ENCODE data around the gene ADGRL2. TPM values are rescaled to one million over a fixed set of nuclear protein-coding genes. Genes with fewer than 3 reads are reported as not detected.

The ADGRL2 gene
- polyA plus RNA-seq, 1 donor (not counting 4 experiments of a cell fraction or from before 2014, with no cell fraction given): 6.6 TPM

GRCh38 chr1:81811757-81812371 lies 11.1 kb downstream of the ADGRL2 start:
- Histone ChIP-seq H3K9me3 (ENCODE audit: control insufficient read depth, low read depth, low read length) (no peaks in the 10 kb centered on the region), H3K4me1 (ENCODE audit: control insufficient read depth, extremely low read depth, insufficient read depth, low read length) (no peaks in the 10 kb centered on the region), H3K27me3 (ENCODE audit: control insufficient read depth, extremely low read depth, insufficient read depth, low read length) (peaks cover 7% of the 10 kb centered on the region), H3K79me2 (ENCODE audit: control insufficient read depth, insufficient read depth, low read length) (no peaks in the 10 kb centered on the region), H2AFZ (ENCODE audit: control insufficient read depth, low read length) (no peak overlapping the region), H3K4me2 (ENCODE audit: control insufficient read depth, extremely low read depth, insufficient read depth, low read depth, low read length) (no peak overlapping the region), H3K4me3 (ENCODE audit: control insufficient read depth in 2 of 3, extremely low read depth in 1 of 3, insufficient read depth in 2 of 3, low read depth in 1 of 3, low read length in 3 of 3) (no peak overlapping the region), H3K9me1 (ENCODE audit: control insufficient read depth, extremely low read depth, insufficient read depth, low read length) (no peaks in the 10 kb centered on the region), H3K36me3 (ENCODE audit: control insufficient read depth in 2 of 2, extremely low read depth in 1 of 2, insufficient read depth in 2 of 2, low read length in 2 of 2) (no peaks in the 10 kb centered on the region), H3K27ac (ENCODE audit: control insufficient read depth, insufficient read depth, low read length) (no peak overlapping the region), H3K9ac (ENCODE audit: control insufficient read depth, extremely low read depth, insufficient read depth, low read length) (no peak overlapping the region), H4K20me1 (ENCODE audit: control insufficient read depth, extremely low read depth, insufficient read depth, low read length) (no peaks in the 10 kb centered on the region)
- dilution Hi-C loops (cut with MboI; ENCODE audit: extremely low pct_ligation_motif_present, low sequenced_read_pairs): no loop called here
- FAIRE-seq (no peak), DNase-seq (ENCODE audit: low read depth, low spot score) (no peak)
- TF ChIP-seq CTCF (optimal IDR thresholded peaks at IDR 0.05 in 1 of 3, IDR thresholded peaks at IDR 0.05 in 1 of 3, conservative IDR thresholded peaks at IDR 0.05 in 1 of 3; ENCODE audit: extremely low read depth in 1 of 3, insufficient read depth in 2 of 3, low read length in 3 of 3) (no peak), EZH2 (IDR thresholded peaks at IDR 0.05; ENCODE audit: low read length) (no peak)

DNA sequence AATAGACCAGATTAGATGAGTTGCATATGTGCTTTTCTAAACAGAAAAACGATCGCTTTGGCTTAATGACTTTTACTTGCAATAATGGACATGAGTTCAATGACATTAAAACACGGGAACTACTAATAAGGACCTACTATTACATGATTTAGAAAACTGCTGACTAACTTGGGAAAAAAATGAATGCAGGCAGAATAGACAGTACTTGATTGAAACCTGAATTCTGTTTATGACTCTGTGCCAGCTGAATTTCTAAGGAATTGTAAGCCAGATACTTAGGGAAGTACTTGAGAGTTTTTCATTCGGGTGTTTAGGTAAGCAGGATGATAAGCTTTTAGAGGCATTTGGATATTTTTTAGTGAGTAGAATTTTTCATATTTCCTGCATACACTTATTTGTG lies 12.0 kb downstream of the ADGRL2 start:
- FAIRE-seq: no peak
- H3K4me1 ChIP-seq (ENCODE audit: control insufficient read depth, extremely low read depth, insufficient read depth, low read length): no peaks in the 10 kb centered on the region
- no peak for DNase-seq (ENCODE audit: low read depth, low spot score)
- dilution Hi-C loops (cut with MboI; ENCODE audit: extremely low pct_ligation_motif_present, low sequenced_read_pairs): no loop called here
- H3K36me3 ChIP-seq (ENCODE audit: control insufficient read depth in 2 of 2, extremely low read depth in 1 of 2, insufficient read depth in 2 of 2, low read length in 2 of 2): no peaks in the 10 kb centered on the region
- no peaks in the 10 kb centered on the region for H3K27me3 ChIP-seq (ENCODE audit: control insufficient read depth, extremely low read depth, insufficient read depth, low read length)
- no peak for TF ChIP-seq CTCF (optimal IDR thresholded peaks at IDR 0.05 in 1 of 3, IDR thresholded peaks at IDR 0.05 in 1 of 3, conservative IDR thresholded peaks at IDR 0.05 in 1 of 3; ENCODE audit: extremely low read depth in 1 of 3, insufficient read depth in 2 of 3, low read length in 3 of 3)
- no peak for TF ChIP-seq EZH2 (IDR thresholded peaks at IDR 0.05; ENCODE audit: low read length)
- no peak overlapping the region for H3K9ac ChIP-seq (ENCODE audit: control insufficient read depth, extremely low read depth, insufficient read depth, low read length)
- H4K20me1 ChIP-seq (ENCODE audit: control insufficient read depth, extremely low read depth, insufficient read depth, low read length): no peaks in the 10 kb centered on the region
- no peaks in the 10 kb centered on the region for H3K9me3 ChIP-seq (ENCODE audit: control insufficient read depth, low read depth, low read length)
- no peak overlapping the region for H3K27ac ChIP-seq (ENCODE audit: control insufficient read depth, insufficient read depth, low read length)
- H3K9me1 ChIP-seq (ENCODE audit: control insufficient read depth, extremely low read depth, insufficient read depth, low read length): no peaks in the 10 kb centered on the region
- H2AFZ ChIP-seq (ENCODE audit: control insufficient read depth, low read length): no peak overlapping the region
- H3K4me3 ChIP-seq (ENCODE audit: control insufficient read depth in 2 of 3, extremely low read depth in 1 of 3, insufficient read depth in 2 of 3, low read depth in 1 of 3, low read length in 3 of 3): no peak overlapping the region
- H3K79me2 ChIP-seq (ENCODE audit: control insufficient read depth, insufficient read depth, low read length): no peaks in the 10 kb centered on the region
- H3K4me2 ChIP-seq (ENCODE audit: control insufficient read depth, extremely low read depth, insufficient read depth, low read depth, low read length): no peak overlapping the region

All from keratinocyte (primary cell).